ENCODE results near the gene DENND1C. TPM values are rescaled to one million over a fixed set of nuclear protein-coding genes. Genes with fewer than 3 reads are reported as not detected.

DENND1C gene
- total and polyA plus RNA-seq, 9 of the 15 experiments (the other 6 are each of a cell fraction or from before 2014, with no cell fraction given) = 0.03 to 1.2 (median 0.32) TPM; not detected in 1

DNA sequence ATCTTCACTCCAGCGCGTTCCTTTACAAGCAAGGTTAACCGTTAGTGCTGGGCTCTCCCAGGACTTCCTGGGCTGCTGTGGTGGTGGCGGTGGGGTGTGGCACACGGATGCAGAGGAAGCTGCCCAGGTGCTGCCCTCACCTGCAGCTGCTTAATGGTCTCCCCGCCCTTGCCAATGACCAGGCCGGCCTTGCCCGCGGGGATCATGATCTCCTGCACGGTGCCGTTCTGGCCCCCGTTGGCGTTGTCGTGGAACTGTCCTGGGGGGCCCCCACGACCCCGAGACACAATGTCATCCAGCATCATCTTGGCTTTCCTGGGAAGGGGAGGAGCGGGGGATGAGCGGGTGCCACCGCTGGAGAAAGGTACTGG is 63.0 kb downstream of the DENND1C start:
- ChIA-PET CTCF (ENCODE audit: low intra/inter-chr PET ratio) (no interaction called here), POLR2A (interaction anchor here (0.6 kb wide), 1 partner anchor 758 kb away, joined by 5 read pairs; no protein-coding TSS in a partner anchor)
- H3K27me3 ChIP-seq (ENCODE audit: control insufficient read depth in 2 of 2, insufficient read depth in 2 of 2, low read length in 2 of 2) = no peaks in the 10 kb centered on the region
- intact Hi-C loops (cut with micrococcal nuclease) (no loop called here), in situ Hi-C loops (cut with MboI) (no loop called here)
- no peak for DNase-seq (ENCODE audit: extremely low read depth in 1 of 4, low spot score in 3 of 4)
- H3K4me3 ChIP-seq = no peak overlapping the region
- no peak for FAIRE-seq
- H2AFZ ChIP-seq (ENCODE audit: low read depth, low read length) = no peak overlapping the region
- H3K9ac ChIP-seq (ENCODE audit: insufficient read depth in 1 of 2, low read depth in 2 of 2, low read length in 2 of 2) = no peak overlapping the region
- H3K4me1 ChIP-seq (replicated peaks in 1 of 2; ENCODE audit: control insufficient read depth in 2 of 2, insufficient read depth in 2 of 2, low read length in 2 of 2) = peaks cover 6 to 57% of the 10 kb centered on the region in 2 experiments; a peak in 3 of 5 replicates
- peaks cover 51% of the 10 kb centered on the region for H4K20me1 ChIP-seq (replicated peaks; ENCODE audit: control insufficient read depth, insufficient read depth, low read length)
- H3K9me3 ChIP-seq (replicated peaks; ENCODE audit: control insufficient read depth, insufficient read depth, low read depth, low read length) = no peaks in the 10 kb centered on the region
- H3K9me1 ChIP-seq (ENCODE audit: control insufficient read depth, insufficient read depth, low read length) = peaks cover 11% of the 10 kb centered on the region
- H3K4me2 ChIP-seq (ENCODE audit: insufficient read depth, low read length) = no peak overlapping the region
- no TSS peak for BruUV-seq (replicated peaks)
- TF ChIP-seq POLR2G (IDR thresholded peaks at IDR 0.05; ENCODE audit: low read depth, low read length) = peak; percentile 41; the same call in 1 of the 2 replicates
- TF ChIP-seq SUPT5H (IDR thresholded peaks at IDR 0.05) = 0 out of 2 replicates have a peak, but pooled peaks have one; percentile 5
- TF ChIP-seq POLR2AphosphoS5 (IDR thresholded peaks at IDR 0.05; ENCODE audit: control insufficient read depth, insufficient read depth, low read depth, low read length) = peak; percentile 50; the same call in 1 of the 2 replicates
- TF ChIP-seq, protein P1, sequence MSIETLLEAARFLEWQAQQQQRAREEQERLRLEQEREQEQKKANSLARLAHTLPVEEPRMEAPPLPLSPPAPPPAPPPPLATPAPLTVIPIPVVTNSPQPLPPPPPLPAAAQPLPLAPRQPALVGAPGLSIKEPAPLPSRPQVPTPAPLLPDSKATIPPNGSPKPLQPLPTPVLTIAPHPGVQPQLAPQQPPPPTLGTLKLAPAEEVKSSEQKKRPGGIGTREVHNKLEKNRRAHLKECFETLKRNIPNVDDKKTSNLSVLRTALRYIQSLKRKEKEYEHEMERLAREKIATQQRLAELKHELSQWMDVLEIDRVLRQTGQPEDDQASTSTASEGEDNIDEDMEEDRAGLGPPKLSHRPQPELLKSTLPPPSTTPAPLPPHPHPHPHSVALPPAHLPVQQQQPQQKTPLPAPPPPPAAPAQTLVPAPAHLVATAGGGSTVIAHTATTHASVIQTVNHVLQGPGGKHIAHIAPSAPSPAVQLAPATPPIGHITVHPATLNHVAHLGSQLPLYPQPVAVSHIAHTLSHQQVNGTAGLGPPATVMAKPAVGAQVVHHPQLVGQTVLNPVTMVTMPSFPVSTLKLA (conservative IDR thresholded peaks at IDR 0.05) = no peak
- TF ChIP-seq CHCHD3 (CRISPR knock-in tag; IDR thresholded peaks at IDR 0.05) = no peak
- TF ChIP-seq RBFOX2 (IDR thresholded peaks at IDR 0.05; ENCODE audit: low read depth, low read length) = peak; percentile 61
- WGBS (ENCODE audit: insufficient coverage, low coverage, missing lambda C conversion rate) = 97% methylated on average over 19 of the region's 19 CpGs
- no peak overlapping the region for H3K27ac ChIP-seq (ENCODE audit: extremely low read depth, low read depth, low read length)
- H3K79me2 ChIP-seq (ENCODE audit: control insufficient read depth, insufficient read depth, low read length) = peaks cover 49% of the 10 kb centered on the region
- H3K36me3 ChIP-seq (ENCODE audit: control insufficient read depth, insufficient read depth, low read length) = peaks cover 97% of the 10 kb centered on the region
- ATAC-seq = no peak

All from K562 (cell line).